Neutrophil (primary cell): Measurements from ENCODE around the gene CPS1.

ENCODE experiments used
- H3K27ac ChIP-seq: fragments of 200-600 bp; sonication (generic); 2 replicates; pipeline ENCODE4 v1.5.1; 2016; ENCODE audit warnings: mild to moderate bottlenecking, moderate library complexity
- H3K27me3 ChIP-seq: fragments of 200-600 bp; sonication (generic); 2 replicates; pipeline ENCODE4 v1.6.0; 2016; ENCODE audit warnings: mild to moderate bottlenecking
- H3K36me3 ChIP-seq: fragments of 200-600 bp; sonication (generic); 2 replicates; pipeline ENCODE4 v1.5.1; 2017
- H3K4me1 ChIP-seq, 2 experiments: fragments of 200-600 bp in 1 of 2; sonication (generic) in 1 of 2; 1 replicate in 1 of 2; 2 replicates in 1 of 2; pipeline versions ENCODE4 v1.5.1 to v1.6.1; 2013 to 2016; ENCODE audit warnings: low read depth in 1 of 2, low read length in 1 of 2, mild to moderate bottlenecking in 1 of 2, moderate library complexity in 1 of 2; ENCODE audit not compliant: control insufficient read depth in 1 of 2, insufficient read depth in 1 of 2
- H3K4me3 ChIP-seq, 2 experiments: fragments of 200-600 bp in 1 of 2; sonication (generic) in 1 of 2; 1 replicate in 1 of 2; 2 replicates in 1 of 2; pipeline ENCODE4 v1.5.1; 2013 to 2016; ENCODE audit warnings: low read depth in 1 of 2, low read length in 1 of 2, mild to moderate bottlenecking in 1 of 2, moderate library complexity in 1 of 2
- H3K9me3 ChIP-seq: fragments of 200-600 bp; sonication (generic); 2 replicates; pipeline ENCODE4 v1.5.1; 2016
- TF ChIP-seq, protein P1 (sequence below): fragments of 200-600 bp; sonication (generic); IDR thresholded peaks from 2 replicates; pipeline ENCODE4 v1.5.1; 2016; ENCODE audit warnings: antibody characterized with exemption

CPS1 gene

DNA sequence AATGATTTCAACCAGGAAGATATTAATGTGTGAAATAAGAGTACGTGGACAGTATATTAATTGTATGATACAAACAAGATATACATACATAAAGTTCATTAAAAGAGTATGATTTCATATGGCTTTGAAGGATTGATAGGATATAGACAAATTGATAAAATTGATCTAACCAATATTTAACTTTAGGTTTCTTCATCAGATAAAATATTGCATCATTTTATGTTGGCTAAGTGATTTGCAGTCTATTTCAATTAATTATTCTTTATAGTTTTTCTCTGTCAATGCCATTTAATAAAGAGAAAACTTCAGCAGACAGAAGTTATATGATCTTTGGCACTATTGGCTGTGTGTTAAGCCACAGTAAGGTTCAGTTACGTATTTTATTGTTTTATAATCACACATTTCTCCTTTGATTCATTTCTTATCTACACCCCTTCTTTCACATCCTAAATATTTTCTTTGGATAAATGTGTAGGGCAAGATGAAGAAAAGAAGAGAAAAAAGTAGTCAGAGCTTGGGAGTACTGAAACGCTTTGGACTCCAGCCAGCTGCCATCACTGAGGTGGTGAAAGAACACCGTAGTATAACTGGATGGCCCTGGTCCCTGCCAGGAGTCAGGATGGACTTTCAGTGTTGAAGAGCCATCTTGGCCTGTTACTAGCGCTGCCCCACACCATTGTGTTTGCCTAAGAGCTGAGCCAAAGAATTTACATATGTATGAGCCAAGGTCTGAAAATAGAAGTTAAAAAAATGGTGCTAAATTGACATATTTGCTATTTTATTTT lies 9.8 kb upstream of the CPS1 start:
- TF ChIP-seq, protein P1, sequence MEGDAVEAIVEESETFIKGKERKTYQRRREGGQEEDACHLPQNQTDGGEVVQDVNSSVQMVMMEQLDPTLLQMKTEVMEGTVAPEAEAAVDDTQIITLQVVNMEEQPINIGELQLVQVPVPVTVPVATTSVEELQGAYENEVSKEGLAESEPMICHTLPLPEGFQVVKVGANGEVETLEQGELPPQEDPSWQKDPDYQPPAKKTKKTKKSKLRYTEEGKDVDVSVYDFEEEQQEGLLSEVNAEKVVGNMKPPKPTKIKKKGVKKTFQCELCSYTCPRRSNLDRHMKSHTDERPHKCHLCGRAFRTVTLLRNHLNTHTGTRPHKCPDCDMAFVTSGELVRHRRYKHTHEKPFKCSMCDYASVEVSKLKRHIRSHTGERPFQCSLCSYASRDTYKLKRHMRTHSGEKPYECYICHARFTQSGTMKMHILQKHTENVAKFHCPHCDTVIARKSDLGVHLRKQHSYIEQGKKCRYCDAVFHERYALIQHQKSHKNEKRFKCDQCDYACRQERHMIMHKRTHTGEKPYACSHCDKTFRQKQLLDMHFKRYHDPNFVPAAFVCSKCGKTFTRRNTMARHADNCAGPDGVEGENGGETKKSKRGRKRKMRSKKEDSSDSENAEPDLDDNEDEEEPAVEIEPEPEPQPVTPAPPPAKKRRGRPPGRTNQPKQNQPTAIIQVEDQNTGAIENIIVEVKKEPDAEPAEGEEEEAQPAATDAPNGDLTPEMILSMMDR, result no peak
- Histone ChIP-seq H3K36me3 (no peaks in the 10 kb centered on the region), H3K27me3 (no peaks in the 10 kb centered on the region)

GRCh38 chr2:210548031-210548430 lies 8.4 kb upstream of the CPS1 start:
- H3K36me3 ChIP-seq, result no peaks in the 10 kb centered on the region
- TF ChIP-seq, protein P1, result no peak
- no peak overlapping the region for H3K4me3 ChIP-seq
- no peaks in the 10 kb centered on the region for H3K4me1 ChIP-seq
- H3K27ac ChIP-seq, result no peak overlapping the region
- H3K9me3 ChIP-seq, result no peaks in the 10 kb centered on the region
- H3K27me3 ChIP-seq, result no peaks in the 10 kb centered on the region

More for the DNA sequence above, 9.8 kb upstream of the CPS1 start:
- Histone ChIP-seq H3K27ac (no peak overlapping the region), H3K4me3 (no peak overlapping the region), H3K9me3 (no peaks in the 10 kb centered on the region), H3K4me1 (no peaks in the 10 kb centered on the region)

DNA sequence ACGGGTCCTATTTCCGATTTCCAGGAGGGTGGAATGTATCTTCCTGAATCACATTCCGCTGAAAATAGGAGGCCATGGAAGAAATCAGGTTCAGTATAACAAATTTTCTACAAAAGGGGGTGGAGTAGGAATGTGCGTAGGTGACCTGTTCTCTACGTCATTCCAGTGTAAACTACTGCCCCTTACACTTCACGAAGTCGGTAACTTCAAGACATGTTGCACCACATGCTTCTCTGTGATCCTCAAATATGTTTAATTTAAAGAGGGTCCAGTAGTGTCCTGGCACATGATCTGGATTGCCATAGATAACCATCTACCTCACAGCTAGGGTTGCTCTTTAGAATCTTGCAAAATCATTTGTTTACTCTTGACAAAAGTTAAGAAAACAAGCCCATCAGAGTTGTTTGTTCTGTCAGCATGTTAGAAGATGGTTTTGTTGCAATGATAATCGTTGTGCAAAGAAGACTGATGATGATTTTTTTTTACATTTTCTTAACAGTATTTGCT lies 7.5 kb upstream of the CPS1 start:
- Histone ChIP-seq H3K9me3 (no peaks in the 10 kb centered on the region), H3K36me3 (no peaks in the 10 kb centered on the region), H3K4me3 (no peak overlapping the region), H3K27ac (no peak overlapping the region), H3K27me3 (no peaks in the 10 kb centered on the region), H3K4me1 (no peaks in the 10 kb centered on the region)
- TF ChIP-seq, protein P1, result no peak

DNA sequence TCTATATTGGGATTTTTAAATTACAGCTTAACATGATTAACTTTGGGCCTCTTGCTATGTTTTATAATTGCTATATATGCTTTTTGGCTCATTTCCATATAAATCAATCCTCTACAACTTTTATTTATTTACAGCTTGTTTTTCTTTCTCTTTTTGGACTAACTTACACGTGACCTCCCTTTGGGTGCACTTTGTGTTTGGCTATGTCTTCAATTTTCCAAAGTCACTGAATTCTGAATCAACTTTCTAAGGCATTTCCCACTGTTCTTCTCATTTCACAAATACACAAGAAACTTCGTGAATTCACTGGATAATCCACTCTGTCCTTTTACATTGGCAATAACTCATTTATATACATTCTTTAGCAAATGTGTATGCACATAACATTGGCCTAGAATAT lies 5.4 kb upstream of the CPS1 start:
- TF ChIP-seq, protein P1, result no peak
- Histone ChIP-seq H3K9me3 (no peaks in the 10 kb centered on the region), H3K4me3 (no peak overlapping the region), H3K4me1 (no peaks in the 10 kb centered on the region), H3K27ac (no peak overlapping the region), H3K36me3 (no peaks in the 10 kb centered on the region), H3K27me3 (no peaks in the 10 kb centered on the region)

DNA sequence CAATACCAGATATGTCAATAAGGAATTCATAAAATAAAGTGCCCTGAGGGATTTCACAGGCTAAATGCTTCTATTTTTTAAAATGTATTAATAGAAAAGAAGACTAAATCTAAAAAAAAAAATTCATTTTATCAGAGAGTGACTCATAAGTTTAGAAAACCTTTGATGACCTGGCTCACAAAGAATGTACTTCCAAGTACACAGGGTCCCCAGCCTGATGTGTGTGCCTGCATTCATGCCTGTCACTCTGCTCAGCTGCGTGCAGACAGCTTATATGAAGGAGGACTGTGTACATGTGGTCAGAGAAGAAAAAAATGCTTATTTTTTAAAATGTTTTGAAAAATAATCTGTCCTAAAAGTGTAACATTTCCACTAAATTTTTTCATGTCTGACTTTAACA lies 3.0 kb upstream of the CPS1 start:
- Histone ChIP-seq H3K36me3 (no peaks in the 10 kb centered on the region), H3K27ac (no peak overlapping the region), H3K4me3 (no peak overlapping the region), H3K4me1 (no peaks in the 10 kb centered on the region), H3K9me3 (no peaks in the 10 kb centered on the region), H3K27me3 (no peaks in the 10 kb centered on the region)
- TF ChIP-seq, protein P1, result no peak
